Measurements from ENCODE around the gene KIF23. TPM values are rescaled to one million over a fixed set of nuclear protein-coding genes. Genes with fewer than 3 reads are reported as not detected.

The KIF23 gene
- total and polyA plus RNA-seq, 11 donors: 0.23 to 7.7 (median 0.66) TPM; not detected in 1

DNA sequence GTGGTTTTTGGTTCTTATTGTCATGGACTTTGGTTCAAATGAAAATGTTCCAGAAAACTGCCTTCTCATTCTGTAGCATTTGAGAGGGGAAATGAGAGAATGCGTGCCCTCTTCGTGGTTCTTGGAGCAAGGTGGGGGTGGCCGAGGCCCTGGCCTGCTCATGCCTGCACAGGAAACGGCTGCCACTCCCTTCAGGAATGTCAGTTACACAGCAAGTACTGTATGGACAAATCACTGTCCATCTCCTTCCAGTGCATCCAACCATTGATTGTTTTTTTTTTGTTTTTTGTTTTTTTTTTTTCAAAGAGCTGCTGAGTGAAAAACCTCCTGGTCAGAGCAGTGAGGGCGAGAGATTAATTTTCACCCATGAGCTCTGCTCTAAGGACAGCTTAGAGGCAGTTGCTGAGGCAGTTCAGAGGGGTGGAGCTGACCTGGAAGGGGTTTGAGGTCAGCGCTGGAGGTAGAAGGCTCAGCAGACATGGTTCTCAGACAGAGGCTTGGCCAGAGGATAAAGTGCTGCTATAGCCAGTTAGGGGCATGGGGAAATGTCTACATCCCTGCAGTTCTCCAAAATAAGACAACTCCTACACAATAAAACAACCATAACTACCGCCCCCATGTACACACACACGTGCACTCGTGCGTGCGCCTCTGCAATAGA lies 20.2 kb upstream of the KIF23 start:
- peaks cover 0 to 14% (median 7%) of the 10 kb centered on the region in 12 donors for H3K4me1 ChIP-seq
- H3K9me3 ChIP-seq: no peaks in the 10 kb centered on the region
- intact Hi-C loops (cut with DNase I): loop anchor here (1.0 to 10.0 kb wide), 7 partner anchors 119 to 335 kb away; partner anchors contain the start of gene GLCE (in 5 of the 10)
- 55 to 65% (median 60%) methylated on average over 11 of the region's 11 CpGs for WGBS, 4 donors
- peaks cover 0 to 5% (median 0%) of the 10 kb centered on the region in 9 donors for H3K27me3 ChIP-seq
- peak overlapping the region in 3 of 12 donors; percentile 26 to 39 (median 32) for H3K4me3 ChIP-seq
- DNase-seq (peak in 1 of 5 donors; percentile 9), ATAC-seq (peak in 1 of 4 donors; percentile 11)
- no peak overlapping the region for H3K27ac ChIP-seq
- TF ChIP-seq, protein P1, sequence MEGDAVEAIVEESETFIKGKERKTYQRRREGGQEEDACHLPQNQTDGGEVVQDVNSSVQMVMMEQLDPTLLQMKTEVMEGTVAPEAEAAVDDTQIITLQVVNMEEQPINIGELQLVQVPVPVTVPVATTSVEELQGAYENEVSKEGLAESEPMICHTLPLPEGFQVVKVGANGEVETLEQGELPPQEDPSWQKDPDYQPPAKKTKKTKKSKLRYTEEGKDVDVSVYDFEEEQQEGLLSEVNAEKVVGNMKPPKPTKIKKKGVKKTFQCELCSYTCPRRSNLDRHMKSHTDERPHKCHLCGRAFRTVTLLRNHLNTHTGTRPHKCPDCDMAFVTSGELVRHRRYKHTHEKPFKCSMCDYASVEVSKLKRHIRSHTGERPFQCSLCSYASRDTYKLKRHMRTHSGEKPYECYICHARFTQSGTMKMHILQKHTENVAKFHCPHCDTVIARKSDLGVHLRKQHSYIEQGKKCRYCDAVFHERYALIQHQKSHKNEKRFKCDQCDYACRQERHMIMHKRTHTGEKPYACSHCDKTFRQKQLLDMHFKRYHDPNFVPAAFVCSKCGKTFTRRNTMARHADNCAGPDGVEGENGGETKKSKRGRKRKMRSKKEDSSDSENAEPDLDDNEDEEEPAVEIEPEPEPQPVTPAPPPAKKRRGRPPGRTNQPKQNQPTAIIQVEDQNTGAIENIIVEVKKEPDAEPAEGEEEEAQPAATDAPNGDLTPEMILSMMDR (IDR thresholded peaks at IDR 0.05): no peak
- no peak for TF ChIP-seq POLR2A (IDR thresholded peaks at IDR 0.05)
- no peaks in the 10 kb centered on the region for H3K36me3 ChIP-seq

DNA sequence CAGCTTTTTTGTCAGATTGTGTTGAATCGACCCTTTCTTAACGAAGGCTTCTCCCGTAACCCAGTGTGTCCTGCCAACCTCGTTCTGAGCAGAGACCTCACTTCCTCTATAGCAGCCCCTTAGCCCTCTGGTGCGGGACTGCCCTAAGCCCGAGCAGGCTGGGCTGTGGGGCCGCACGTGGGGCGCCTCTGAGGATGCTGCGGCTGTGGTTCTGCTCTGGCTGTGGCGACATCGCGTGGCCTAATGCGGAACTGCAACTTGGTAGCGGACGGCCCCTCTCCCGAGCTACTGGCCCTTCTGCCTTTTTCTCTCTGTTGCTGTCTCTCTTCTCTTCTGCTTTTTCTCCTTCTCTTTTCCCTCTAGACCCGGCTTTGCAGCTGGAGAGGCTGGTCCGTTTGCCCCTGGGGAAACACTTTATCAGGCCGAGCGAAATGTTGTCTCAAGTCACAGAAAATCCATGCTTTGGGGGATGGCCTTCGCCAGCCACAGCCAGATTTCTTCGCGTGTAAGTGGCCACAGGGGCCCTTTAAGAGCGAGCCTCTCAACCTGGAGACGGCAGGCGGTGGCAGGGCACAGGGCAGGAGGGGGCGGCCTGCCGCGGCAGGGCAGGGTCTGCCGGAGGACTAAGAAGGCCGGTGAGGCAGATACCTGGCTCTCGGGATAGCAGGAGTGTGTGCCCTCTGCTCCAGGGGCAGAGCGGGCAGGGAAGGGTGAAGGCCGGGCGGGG lies 19.4 kb upstream of the KIF23 start:
- intact Hi-C loops (cut with DNase I): loop anchor here (1.0 to 10.0 kb wide), 8 partner anchors 120 to 336 kb away; partner anchors contain the start of gene GLCE (in 5 of the 10)
- Histone ChIP-seq H3K36me3 (no peaks in the 10 kb centered on the region), H3K4me1 (peaks cover 0 to 14% (median 7%) of the 10 kb centered on the region in 12 donors), H3K4me3 (peak overlapping the region in 5 of 12 donors; percentile 10 to 39 (median 26)), H3K27me3 (peaks cover 0 to 5% (median 0%) of the 10 kb centered on the region in 9 donors), H3K9me3 (no peaks in the 10 kb centered on the region), H3K27ac (no peak overlapping the region)
- DNase-seq (peak; percentile 77 to 92 (median 81)), ATAC-seq (peak; percentile 66 to 93 (median 90))
- TF ChIP-seq POLR2A (IDR thresholded peaks at IDR 0.05): no peak
- TF ChIP-seq, protein P1 (IDR thresholded peaks at IDR 0.05): peak; percentile 95 to 99 (median 97)
- whole genome bisulfite sequencing, 4 donors: 20 to 30% (median 26%) methylated on average over 33 to 36 of the region's 36 CpGs

DNA sequence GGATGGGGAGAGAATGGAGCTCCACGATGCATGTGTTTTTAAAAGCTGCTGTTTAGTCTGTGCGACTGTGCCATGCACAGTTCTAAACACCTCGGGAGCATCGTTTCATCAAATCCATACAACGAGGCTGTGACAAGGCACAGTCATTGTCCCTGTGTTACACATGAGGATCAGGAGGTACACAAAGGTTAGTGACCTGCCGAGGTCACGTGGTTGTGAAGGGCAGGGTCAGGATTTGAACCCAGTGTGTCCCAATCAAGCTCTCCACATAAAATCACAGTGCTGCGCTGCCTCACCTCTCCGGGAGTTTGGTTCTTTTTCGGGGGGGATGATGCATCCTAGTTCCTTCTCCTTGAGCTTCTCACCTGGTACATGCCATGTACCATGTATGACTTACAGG lies 18.7 kb upstream of the KIF23 start:
- TF ChIP-seq, protein P1 (IDR thresholded peaks at IDR 0.05): no peak
- TF ChIP-seq POLR2A (IDR thresholded peaks at IDR 0.05): no peak
- WGBS, 4 donors: 93 to 98% (median 93%) methylated on average over 8 to 10 of the region's 10 CpGs
- Histone ChIP-seq H3K4me3 (no peak overlapping the region), H3K27ac (no peak overlapping the region), H3K4me1 (peaks cover 0 to 14% (median 7%) of the 10 kb centered on the region in 12 donors), H3K9me3 (no peaks in the 10 kb centered on the region), H3K36me3 (no peaks in the 10 kb centered on the region), H3K27me3 (peaks cover 0 to 5% (median 0%) of the 10 kb centered on the region in 9 donors)
- no peak for DNase-seq
- intact Hi-C loops (cut with DNase I): loop anchor here (1.0 to 10.0 kb wide), 6 partner anchors 121 to 337 kb away; partner anchors contain the start of gene GLCE (in 4 of the 10)
- no peak for ATAC-seq

DNA sequence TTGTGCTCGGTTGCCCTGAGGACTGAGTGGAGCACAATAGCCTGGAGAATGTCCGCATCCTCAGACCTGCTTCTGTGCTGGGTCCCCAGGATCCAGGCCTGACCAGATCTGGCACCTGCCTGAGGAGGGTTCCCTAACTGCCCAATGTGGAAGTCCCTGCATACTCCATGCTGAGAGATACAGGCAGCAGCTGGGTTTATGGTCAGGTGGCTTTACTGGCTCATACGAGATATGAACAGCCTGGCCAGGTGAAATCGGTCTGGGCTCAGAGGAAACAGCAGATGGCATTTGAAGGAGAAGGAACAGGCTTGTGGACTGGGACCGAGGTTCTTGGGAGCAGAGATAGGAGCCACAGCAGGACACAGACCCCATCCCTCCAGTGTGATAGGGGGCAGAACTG lies 18.2 kb upstream of the KIF23 start:
- Histone ChIP-seq H3K9me3 (no peaks in the 10 kb centered on the region), H3K27me3 (peaks cover 0 to 5% (median 0%) of the 10 kb centered on the region in 9 donors), H3K27ac (no peak overlapping the region), H3K4me3 (no peak overlapping the region), H3K36me3 (no peaks in the 10 kb centered on the region), H3K4me1 (peaks cover 0 to 14% (median 7%) of the 10 kb centered on the region in 12 donors)
- TF ChIP-seq, protein P1 (IDR thresholded peaks at IDR 0.05): no peak
- no peak for TF ChIP-seq POLR2A (IDR thresholded peaks at IDR 0.05)
- intact Hi-C loops (cut with DNase I): loop anchor here (1.0 to 10.0 kb wide), 7 partner anchors 121 to 341 kb away; partner anchors contain the start of gene GLCE (in 4 of the 10)
- no peak for DNase-seq
- WGBS, 4 donors: 84 to 93% (median 90%) methylated on average over 5 of the region's 5 CpGs
- ATAC-seq: no peak

All from heart left ventricle (tissue), 16 donors.